Gastrocnemius medialis (tissue), 4 donors: ENCODE data around the gene DLD. TPM values are rescaled to one million over a fixed set of nuclear protein-coding genes. Genes with fewer than 3 reads are reported as not detected.

ENCODE experiments used
- ATAC-seq, 2 donors: fragments of 150-250 bp; one replicate each; pipeline ENCODE4 v1.9.1; 2016
- DNase-seq, 2 donors: peaks; one replicate each; pipeline ENCODE4 v3.0.0-alpha.2; 2019
- H3K27ac ChIP-seq, 4 donors: fragments of 200-600 bp; sonication (generic); 1 replicate in 1 of 4; 2 replicates in 3 of 4; pipeline ENCODE4 v1.5.1; 2016 to 2018; ENCODE audit warnings: mild to moderate bottlenecking in 2 of 4, moderate library complexity in 1 of 4
- H3K27me3 ChIP-seq, 3 donors: fragments of 200-600 bp; sonication (generic) in 2 of 3; 1 replicate in 1 of 3; 2 replicates in 2 of 3; pipeline versions ENCODE4 v1.5.1 to v1.6.0; 2016 to 2019; ENCODE audit warnings: mild to moderate bottlenecking in 1 of 3, moderate library complexity in 1 of 3
- H3K36me3 ChIP-seq, 2 donors: fragments of 200-600 bp; sonication (generic) in 1 of 2; one replicate each; pipeline ENCODE4 v1.5.1; 2017 to 2018
- H3K4me1 ChIP-seq, 2 donors: fragments of 200-600 bp; sonication (generic) in 1 of 2; one replicate each; pipeline ENCODE4 v1.5.1; 2016 to 2017; ENCODE audit warnings: mild to moderate bottlenecking in 2 of 2
- H3K4me3 ChIP-seq, 4 donors: fragments of 200-600 bp; sonication (generic) in 3 of 4; 1 replicate in 1 of 4; 2 replicates in 3 of 4; pipeline ENCODE4 v1.5.1; 2016 to 2019; ENCODE audit warnings: mild to moderate bottlenecking in 2 of 4
- H3K9me3 ChIP-seq, 3 donors: fragments of 200-600 bp; sonication (generic) in 2 of 3; 1 replicate in 1 of 3; 2 replicates in 2 of 3; pipeline ENCODE4 v1.5.1; 2016 to 2019
- POLR2A ChIP-seq, 2 donors: fragments of 450-650 bp; IDR thresholded peaks; one replicate each; pipeline ENCODE4 v1.6.1; 2017; ENCODE audit warnings: antibody characterized with exemption in 2 of 2, mild to moderate bottlenecking in 2 of 2, moderate library complexity in 2 of 2
- in situ Hi-C, 4 donors: fragments of 200-750 bp; cut with MboI; loops; one replicate each; pipeline versions ENCODE4 v1.15.0 to v1.8.0; 2017; ENCODE audit warnings: low sequenced_read_pairs in 4 of 4
- intact Hi-C: fragments of 100-400 bp; cut with DNase I; formaldehyde crosslinking; loops from one replicate; pipeline ENCODE4 v1.15.1; 2023; ENCODE audit warnings: low total_unique reads
- total RNA-seq, 4 donors: library from RNA; depleted of rRNA; stranded (reverse); fragments of >200 nt; gene quantifications; one replicate each; pipeline versions ENCODE4 v1.1.0 to v1.2.3, GENCODE V29; 2016
- TF ChIP-seq, protein P1 (sequence below), 5 experiments: fragments of 450-650 bp in 3 of 5; fragments of 200-600 bp in 2 of 5; sonication (generic) in 2 of 5; IDR thresholded peaks in 4 of 5; conservative IDR thresholded peaks in 1 of 5; 1 replicate in 4 of 5; 2 replicates in 1 of 5; pipeline ENCODE4 v1.5.1; 2016 to 2019; ENCODE audit warnings: antibody characterized with exemption in 5 of 5, mild to moderate bottlenecking in 3 of 5, moderate library complexity in 3 of 5

DLD gene
- total RNA-seq, 4 donors from 2014 or later = 110 to 157 (median 146) TPM

DNA sequence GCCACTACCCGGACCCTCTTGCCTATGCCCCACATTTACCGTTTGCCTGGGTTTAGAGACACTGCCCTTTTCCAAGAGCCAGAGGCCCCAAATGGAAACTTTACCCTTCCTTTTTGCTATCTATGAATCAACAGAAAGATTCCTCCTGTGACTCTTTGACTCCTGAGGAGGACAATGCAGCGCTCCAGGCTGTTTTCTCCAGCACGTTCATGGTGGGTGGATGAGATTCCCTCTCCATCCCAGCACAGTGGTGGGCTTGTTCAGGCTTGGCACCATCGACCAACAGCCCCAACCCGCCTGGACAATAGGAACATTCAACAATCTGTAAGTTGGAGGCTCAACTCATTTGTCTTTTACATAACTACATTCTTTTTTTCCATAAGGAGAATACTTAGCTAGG lies 55.9 kb downstream of the DLD start:
- Histone ChIP-seq H3K9me3 (no peaks in the 10 kb centered on the region), H3K27me3 (no peaks in the 10 kb centered on the region), H3K27ac (no peak overlapping the region), H3K4me3 (no peak overlapping the region), H3K4me1 (peaks cover 0 to 10% of the 10 kb centered on the region in 2 donors), H3K36me3 (peaks cover 0 to 7% of the 10 kb centered on the region in 2 donors)
- in situ Hi-C loops = no loop called here
- intact Hi-C loops = no loop called here
- DNase-seq (no peak), ATAC-seq (no peak)
- TF ChIP-seq POLR2A (IDR thresholded peaks at IDR 0.05) = no peak
- TF ChIP-seq, protein P1, sequence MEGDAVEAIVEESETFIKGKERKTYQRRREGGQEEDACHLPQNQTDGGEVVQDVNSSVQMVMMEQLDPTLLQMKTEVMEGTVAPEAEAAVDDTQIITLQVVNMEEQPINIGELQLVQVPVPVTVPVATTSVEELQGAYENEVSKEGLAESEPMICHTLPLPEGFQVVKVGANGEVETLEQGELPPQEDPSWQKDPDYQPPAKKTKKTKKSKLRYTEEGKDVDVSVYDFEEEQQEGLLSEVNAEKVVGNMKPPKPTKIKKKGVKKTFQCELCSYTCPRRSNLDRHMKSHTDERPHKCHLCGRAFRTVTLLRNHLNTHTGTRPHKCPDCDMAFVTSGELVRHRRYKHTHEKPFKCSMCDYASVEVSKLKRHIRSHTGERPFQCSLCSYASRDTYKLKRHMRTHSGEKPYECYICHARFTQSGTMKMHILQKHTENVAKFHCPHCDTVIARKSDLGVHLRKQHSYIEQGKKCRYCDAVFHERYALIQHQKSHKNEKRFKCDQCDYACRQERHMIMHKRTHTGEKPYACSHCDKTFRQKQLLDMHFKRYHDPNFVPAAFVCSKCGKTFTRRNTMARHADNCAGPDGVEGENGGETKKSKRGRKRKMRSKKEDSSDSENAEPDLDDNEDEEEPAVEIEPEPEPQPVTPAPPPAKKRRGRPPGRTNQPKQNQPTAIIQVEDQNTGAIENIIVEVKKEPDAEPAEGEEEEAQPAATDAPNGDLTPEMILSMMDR (IDR thresholded peaks at IDR 0.05 in 4 of 5, conservative IDR thresholded peaks at IDR 0.05 in 1 of 5) = no peak

DNA sequence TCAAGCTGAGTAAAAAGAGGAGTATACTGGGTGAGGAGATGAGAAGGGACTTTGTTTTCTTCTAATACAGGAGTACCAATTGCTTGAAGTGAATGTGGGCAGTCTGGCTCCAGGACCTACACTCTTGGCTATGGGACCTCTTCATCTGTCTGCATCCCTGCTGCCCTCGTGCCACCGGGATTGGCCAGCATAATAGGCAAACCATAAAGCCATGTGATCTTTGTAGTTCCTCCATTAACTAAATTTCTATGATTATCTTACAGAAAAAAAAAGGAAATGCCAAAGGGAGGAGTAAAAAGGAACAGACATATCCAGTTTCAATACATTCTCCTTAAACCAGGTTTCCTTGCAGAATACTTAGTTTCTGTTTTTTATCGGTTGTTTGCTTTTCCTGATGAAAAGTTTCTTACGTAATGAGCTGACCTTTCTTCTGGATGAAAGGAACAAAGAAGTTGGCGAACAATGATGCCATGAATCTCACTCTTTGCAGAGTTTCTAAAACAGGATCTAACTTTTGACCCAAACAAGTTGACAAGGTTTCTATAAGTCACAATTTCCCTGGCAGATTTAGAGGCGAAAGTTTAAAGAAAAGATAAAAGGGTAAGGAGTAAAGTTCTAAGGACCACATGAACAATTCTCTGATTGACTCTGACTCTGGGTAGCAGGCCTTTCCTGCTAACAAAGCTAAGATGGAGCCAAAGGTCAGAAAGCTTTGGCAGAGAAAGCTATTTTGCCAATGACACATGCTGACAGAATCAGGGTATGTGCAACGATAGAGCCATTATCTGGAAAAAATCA lies 57.9 kb downstream of the DLD start:
- DNase-seq = no peak

GRCh38 chr7:107949443-107949935 lies 58.5 kb downstream of the DLD start:
- DNase-seq (no peak), ATAC-seq (no peak)
- intact Hi-C loops (no loop called here), in situ Hi-C loops (no loop called here)
- Histone ChIP-seq H3K9me3 (no peaks in the 10 kb centered on the region), H3K36me3 (peaks cover 0 to 8% of the 10 kb centered on the region in 2 donors), H3K4me3 (no peak overlapping the region), H3K27me3 (no peaks in the 10 kb centered on the region), H3K27ac (no peak overlapping the region), H3K4me1 (peaks cover 0 to 6% of the 10 kb centered on the region in 2 donors)
- TF ChIP-seq, protein P1 (IDR thresholded peaks at IDR 0.05 in 4 of 5, conservative IDR thresholded peaks at IDR 0.05 in 1 of 5) = no peak
- TF ChIP-seq POLR2A (IDR thresholded peaks at IDR 0.05) = no peak

More for the DNA sequence above, 57.9 kb downstream of the DLD start:
- no peaks in the 10 kb centered on the region for H3K9me3 ChIP-seq
- H3K4me1 ChIP-seq = peaks cover 0 to 10% of the 10 kb centered on the region in 2 donors
- intact Hi-C loops = no loop called here
- H3K27me3 ChIP-seq = no peaks in the 10 kb centered on the region
- no peak for TF ChIP-seq POLR2A (IDR thresholded peaks at IDR 0.05)
- TF ChIP-seq, protein P1 (IDR thresholded peaks at IDR 0.05 in 4 of 5, conservative IDR thresholded peaks at IDR 0.05 in 1 of 5) = no peak
- in situ Hi-C loops = no loop called here
- peaks cover 0 to 8% of the 10 kb centered on the region in 2 donors for H3K36me3 ChIP-seq
- no peak overlapping the region for H3K27ac ChIP-seq
- no peak overlapping the region for H3K4me3 ChIP-seq
- no peak for ATAC-seq

DNA sequence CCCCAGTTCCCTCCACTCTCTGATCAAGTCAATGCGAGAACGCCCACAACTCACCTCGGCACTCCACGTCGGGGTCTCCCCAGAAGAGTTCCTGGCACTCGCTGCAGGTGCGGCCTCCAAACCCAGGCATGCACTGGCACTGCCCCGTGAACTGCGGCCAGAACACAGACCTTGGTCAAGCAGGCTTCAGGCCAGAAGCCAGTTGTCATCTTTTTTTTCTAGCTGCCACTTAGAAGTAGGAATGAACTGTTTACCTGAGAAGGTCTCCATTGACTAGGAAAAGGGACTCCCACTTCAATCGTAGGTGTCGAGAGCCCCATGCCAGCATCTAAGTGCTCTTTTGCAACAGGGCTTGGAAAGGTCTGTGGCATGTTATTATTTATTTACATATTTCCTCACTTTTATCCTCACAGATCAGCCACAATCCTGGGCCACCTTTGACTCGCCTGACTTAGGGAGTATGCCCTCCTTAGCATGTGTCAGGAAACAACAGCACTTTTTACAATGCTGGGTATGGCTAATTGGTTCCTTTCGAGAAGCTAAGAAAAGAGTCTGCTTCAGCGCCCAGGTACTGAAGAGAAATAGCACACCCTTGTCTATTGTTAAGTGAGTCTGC lies 60.3 kb downstream of the DLD start:
- in situ Hi-C loops = no loop called here
- Histone ChIP-seq H3K9me3 (no peaks in the 10 kb centered on the region), H3K36me3 (peaks cover 0 to 8% of the 10 kb centered on the region in 2 donors), H3K4me1 (no peaks in the 10 kb centered on the region), H3K27me3 (no peaks in the 10 kb centered on the region), H3K4me3 (no peak overlapping the region), H3K27ac (no peak overlapping the region)
- no peak for TF ChIP-seq POLR2A (IDR thresholded peaks at IDR 0.05)
- TF ChIP-seq, protein P1 (IDR thresholded peaks at IDR 0.05 in 4 of 5, conservative IDR thresholded peaks at IDR 0.05 in 1 of 5) = no peak
- intact Hi-C loops = no loop called here
- ATAC-seq = no peak
- no peak for DNase-seq
